NB4 (cell line): Measurements from ENCODE around the gene KCNQ5.

ENCODE experiments used
- CTCF ChIP-seq: IDR thresholded peaks from one replicate; pipeline ENCODE4 v1.5.1; 2012; ENCODE audit warnings: low read depth, low read length
- MAX ChIP-seq: IDR thresholded peaks from 2 replicates; pipeline ENCODE4 v1.6.1; 2011; ENCODE audit warnings: low read depth, low read length
- MYC ChIP-seq: IDR thresholded peaks from 2 replicates; pipeline ENCODE4 v1.6.1; 2011; ENCODE audit warnings: low read depth, low read length
- POLR2A ChIP-seq: IDR thresholded peaks from 2 replicates; pipeline ENCODE4 v1.6.1; 2011; ENCODE audit warnings: mild to moderate bottlenecking; ENCODE audit not compliant: insufficient read length; ENCODE audit errors: extremely low read depth

- TF ChIP-seq CTCF: no peak
- TF ChIP-seq POLR2A: no peak
- no peak for TF ChIP-seq MAX
- no peak for TF ChIP-seq MYC
These were observed 582.4 kb downstream of the KCNQ5 start for GRCh38 chr6:73204252-73204651.
